Measurements from ENCODE around the gene DMRTC2.

Gene DMRTC2

GRCh38 chr19:41859618-41860418 is 15.0 kb downstream of the DMRTC2 start, which contains the start of gene RPS19:
Gene RPS19, plus strand, starts transcription at chr19:41860255. Its CDS starts 520 bp downstream, at chr19:41860775.
- peak within 1 kb of the TSS; percentile 100 for H3K9ac ChIP-seq
- H3K4me3 ChIP-seq: peak within 1 kb of the TSS; percentile 98
- no peaks in the 10 kb centered on the region for H3K27me3 ChIP-seq
- TF ChIP-seq Cebpa-rat (IDR thresholded peaks at IDR 0.05): no peak
- H3K36me3 ChIP-seq: peaks cover 43% of the 10 kb centered on the region
- H4K20me1 ChIP-seq: peaks cover 42% of the 10 kb centered on the region
- no peaks in the 10 kb centered on the region for H3K9me3 ChIP-seq
- peaks cover 66% of the 10 kb centered on the region for H3K4me1 ChIP-seq
- H3K4me2 ChIP-seq: peak within 1 kb of the TSS; percentile 99
- peak within 1 kb of the TSS; percentile 100 for H3K27ac ChIP-seq

DNA sequence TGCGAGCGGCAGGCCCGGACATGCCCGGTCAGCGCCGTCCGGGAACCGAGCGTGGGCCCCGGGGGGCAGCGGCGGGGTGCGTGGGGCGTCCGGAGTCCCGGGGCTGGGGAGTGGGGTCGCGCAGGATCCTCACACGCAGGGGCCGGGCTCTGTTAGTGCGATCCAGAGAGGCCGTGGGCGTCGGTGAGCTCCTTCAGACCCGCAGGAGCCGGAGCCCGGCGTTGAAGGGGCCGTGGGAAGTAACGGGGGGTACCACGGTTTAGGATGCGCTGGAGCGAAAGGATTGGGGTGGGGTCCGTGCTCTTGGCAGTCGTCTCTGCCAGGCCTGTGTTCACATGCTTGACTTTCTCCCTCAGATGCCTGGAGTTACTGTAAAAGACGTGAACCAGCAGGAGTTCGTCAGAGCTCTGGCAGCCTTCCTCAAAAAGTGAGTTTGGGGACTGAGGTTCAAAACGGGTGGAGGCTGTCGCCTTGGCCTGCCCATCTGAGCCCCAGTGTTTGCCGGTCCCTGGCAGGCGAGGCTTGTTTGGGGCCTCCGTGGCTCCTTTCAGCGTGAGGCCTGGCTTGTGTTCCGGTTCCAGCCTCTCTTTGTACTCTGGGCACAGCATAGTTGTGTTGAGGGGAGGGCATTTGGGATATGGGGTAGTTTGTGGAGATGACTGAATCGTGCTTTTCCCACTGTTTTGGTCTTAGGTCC is 15.7 kb downstream of the DMRTC2 start:
- Histone ChIP-seq H3K4me3 (peak overlapping the region; percentile 98), H3K4me1 (peaks cover 70% of the 10 kb centered on the region), H3K9ac (peak overlapping the region; percentile 100), H4K20me1 (peaks cover 49% of the 10 kb centered on the region), H3K4me2 (peak overlapping the region; percentile 99), H3K27ac (peak overlapping the region; percentile 100), H3K36me3 (peaks cover 50% of the 10 kb centered on the region), H3K9me3 (no peaks in the 10 kb centered on the region), H3K27me3 (no peaks in the 10 kb centered on the region)
- no peak for TF ChIP-seq Cebpa-rat (IDR thresholded peaks at IDR 0.05)

- TF ChIP-seq Cebpa-rat (IDR thresholded peaks at IDR 0.05): no peak
- peaks cover 56% of the 10 kb centered on the region for H4K20me1 ChIP-seq
- peak overlapping the region; percentile 100 for H3K27ac ChIP-seq
- H3K4me3 ChIP-seq: peak overlapping the region; percentile 98
- peak overlapping the region; percentile 99 for H3K4me2 ChIP-seq
- no peaks in the 10 kb centered on the region for H3K9me3 ChIP-seq
- peaks cover 57% of the 10 kb centered on the region for H3K36me3 ChIP-seq
- H3K27me3 ChIP-seq: no peaks in the 10 kb centered on the region
- H3K4me1 ChIP-seq: peaks cover 77% of the 10 kb centered on the region
- H3K9ac ChIP-seq: peak overlapping the region; percentile 100
These were observed 16.4 kb downstream of the DMRTC2 start for GRCh38 chr19:41861116-41861768.

GRCh38 chr19:41861846-41862245 is 17.0 kb downstream of the DMRTC2 start:
- H4K20me1 ChIP-seq: peaks cover 62% of the 10 kb centered on the region
- TF ChIP-seq Cebpa-rat (IDR thresholded peaks at IDR 0.05): no peak
- H3K4me2 ChIP-seq: peak overlapping the region; percentile 99
- H3K9me3 ChIP-seq: no peaks in the 10 kb centered on the region
- H3K27me3 ChIP-seq: no peaks in the 10 kb centered on the region
- peaks cover 63% of the 10 kb centered on the region for H3K36me3 ChIP-seq
- H3K4me3 ChIP-seq: peak overlapping the region; percentile 98
- peak overlapping the region; percentile 100 for H3K9ac ChIP-seq
- peaks cover 83% of the 10 kb centered on the region for H3K4me1 ChIP-seq
- peak overlapping the region; percentile 100; the same call in 1 of the 2 replicates for H3K27ac ChIP-seq

- H3K36me3 ChIP-seq: peaks cover 70% of the 10 kb centered on the region
- no peaks in the 10 kb centered on the region for H3K9me3 ChIP-seq
- no peak for TF ChIP-seq Cebpa-rat (IDR thresholded peaks at IDR 0.05)
- peak overlapping the region; percentile 100 for H3K9ac ChIP-seq
- H4K20me1 ChIP-seq: peaks cover 69% of the 10 kb centered on the region
- peak overlapping the region; percentile 100 for H3K27ac ChIP-seq
- H3K4me3 ChIP-seq: peak overlapping the region; percentile 98
- peaks cover 85% of the 10 kb centered on the region for H3K4me1 ChIP-seq
- H3K4me2 ChIP-seq: peak overlapping the region; percentile 99
- H3K27me3 ChIP-seq: no peaks in the 10 kb centered on the region
These were observed 17.7 kb downstream of the DMRTC2 start for GRCh38 chr19:41862445-41862986.

DNA sequence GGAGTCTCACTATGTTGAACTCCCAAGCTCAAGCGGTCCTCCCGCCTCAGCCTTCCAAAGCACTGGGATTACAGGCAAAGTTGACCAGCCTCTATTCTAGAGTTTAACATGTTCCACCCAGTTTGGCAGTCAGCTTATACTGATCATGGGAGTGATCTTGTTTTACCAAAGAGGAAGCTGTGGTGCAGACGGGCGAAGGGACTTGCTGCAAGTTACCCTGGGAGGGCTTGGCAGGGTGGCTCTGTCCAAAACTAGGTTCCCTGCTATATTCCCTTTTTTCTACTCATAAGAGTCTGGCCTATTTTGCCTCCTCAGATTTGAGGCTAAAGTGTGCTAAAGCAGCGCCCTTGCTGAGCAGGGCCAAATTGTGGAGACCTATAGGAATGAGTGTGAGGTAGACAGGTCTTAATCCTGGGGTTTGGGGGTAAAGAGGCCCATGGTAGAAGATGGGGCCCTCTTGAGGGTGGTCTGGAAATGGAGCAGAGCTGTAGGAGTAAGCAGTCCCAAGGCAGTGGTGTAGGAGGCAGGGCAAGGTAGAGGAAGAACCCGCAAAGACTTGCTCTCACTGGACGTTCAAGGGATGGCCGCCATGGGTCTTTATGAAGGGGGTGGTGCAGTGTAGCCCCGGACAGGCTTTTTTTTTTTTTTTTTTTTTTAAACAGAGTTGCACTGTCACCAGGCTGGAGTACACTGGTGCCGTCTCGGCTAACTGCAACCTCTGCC is 18.5 kb downstream of the DMRTC2 start:
- H3K27ac ChIP-seq: peak overlapping the region; percentile 100
- peak overlapping the region; percentile 98 for H3K4me3 ChIP-seq
- H3K9me3 ChIP-seq: no peaks in the 10 kb centered on the region
- peaks cover 78% of the 10 kb centered on the region for H3K36me3 ChIP-seq
- H3K9ac ChIP-seq: peak overlapping the region; percentile 100
- peaks cover 77% of the 10 kb centered on the region for H4K20me1 ChIP-seq
- H3K4me1 ChIP-seq: peaks cover 85% of the 10 kb centered on the region
- peak overlapping the region; percentile 99 for H3K4me2 ChIP-seq
- TF ChIP-seq Cebpa-rat (IDR thresholded peaks at IDR 0.05): no peak
- H3K27me3 ChIP-seq: no peaks in the 10 kb centered on the region

GRCh38 chr19:41864374-41864773 is 19.5 kb downstream of the DMRTC2 start:
- Histone ChIP-seq H3K4me2 (peak overlapping the region; percentile 99), H3K27ac (peak overlapping the region; percentile 48), H3K27me3 (no peaks in the 10 kb centered on the region), H3K9me3 (no peaks in the 10 kb centered on the region), H3K4me1 (peaks cover 86% of the 10 kb centered on the region), H3K9ac (peak overlapping the region; percentile 100), H3K4me3 (no peak overlapping the region), H3K36me3 (peaks cover 88% of the 10 kb centered on the region), H4K20me1 (peaks cover 88% of the 10 kb centered on the region)
- no peak for TF ChIP-seq Cebpa-rat (IDR thresholded peaks at IDR 0.05)

- TF ChIP-seq Cebpa-rat (IDR thresholded peaks at IDR 0.05): no peak
- Histone ChIP-seq H3K4me1 (peaks cover 100% of the 10 kb centered on the region), H3K9ac (peak overlapping the region; percentile 74), H3K27ac (peak overlapping the region; percentile 55; the same call in 1 of the 2 replicates), H3K36me3 (peaks cover 100% of the 10 kb centered on the region), H3K27me3 (no peaks in the 10 kb centered on the region), H3K9me3 (no peaks in the 10 kb centered on the region), H3K4me3 (no peak overlapping the region), H4K20me1 (peaks cover 100% of the 10 kb centered on the region), H3K4me2 (peak overlapping the region; percentile 99)
These were observed 21.4 kb downstream of the DMRTC2 start for GRCh38 chr19:41866284-41866683.

Data from BLaER1 (cell line).